Midbrain (tissue), 1 donor: ENCODE results near the gene DEF6.
"Not testable (repeated sequence)": the region's sequence is repeated elsewhere in the genome, so short reads cannot be mapped to it uniquely, and the experiment has no call there.

Experiments used
- DNase-seq: peaks from one replicate; lab custom pipeline; 2025; lab: John Stamatoyannopoulos, UW

Gene DEF6

DNA sequence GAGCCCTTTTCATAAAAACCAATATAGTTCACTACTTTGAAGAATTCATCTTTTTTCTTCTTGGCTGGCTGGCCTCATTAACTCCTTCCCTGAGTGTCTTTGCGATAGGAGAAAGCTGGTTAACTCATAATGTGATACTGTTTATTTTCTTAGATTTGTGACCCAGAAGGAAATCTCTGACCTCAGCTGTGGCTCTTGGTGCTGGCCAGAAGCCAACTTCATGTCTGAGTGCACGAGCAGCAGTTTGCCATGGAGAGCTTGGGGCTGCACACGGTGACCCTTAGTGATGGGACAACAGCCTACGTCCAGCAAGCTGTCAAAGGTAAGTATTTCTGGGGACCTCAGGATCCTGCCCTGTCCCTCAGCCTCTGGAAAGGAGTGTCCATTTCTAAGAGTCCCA lies 16.7 kb upstream of the DEF6 start:
- no peak for DNase-seq

DNA sequence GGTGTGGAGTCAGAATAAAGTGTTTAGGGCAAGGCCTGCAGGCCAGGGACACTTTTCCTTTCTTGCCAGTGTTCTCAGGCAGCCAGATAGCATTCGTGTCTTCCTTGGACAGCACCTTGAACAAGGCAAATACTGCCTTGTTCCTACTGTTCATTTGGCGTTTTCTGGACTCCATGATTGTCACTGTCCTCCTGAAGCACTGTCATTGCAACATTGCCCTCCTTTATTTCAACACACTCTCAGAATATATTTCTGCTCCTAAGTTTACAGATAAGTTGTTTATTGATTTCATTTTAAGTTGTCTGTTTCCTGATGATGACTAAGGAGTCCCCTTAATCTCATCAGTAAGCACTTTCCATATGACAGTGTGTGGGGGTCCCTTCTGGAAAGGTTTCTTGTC lies 15.1 kb upstream of the DEF6 start:
- no peak for DNase-seq

DNA sequence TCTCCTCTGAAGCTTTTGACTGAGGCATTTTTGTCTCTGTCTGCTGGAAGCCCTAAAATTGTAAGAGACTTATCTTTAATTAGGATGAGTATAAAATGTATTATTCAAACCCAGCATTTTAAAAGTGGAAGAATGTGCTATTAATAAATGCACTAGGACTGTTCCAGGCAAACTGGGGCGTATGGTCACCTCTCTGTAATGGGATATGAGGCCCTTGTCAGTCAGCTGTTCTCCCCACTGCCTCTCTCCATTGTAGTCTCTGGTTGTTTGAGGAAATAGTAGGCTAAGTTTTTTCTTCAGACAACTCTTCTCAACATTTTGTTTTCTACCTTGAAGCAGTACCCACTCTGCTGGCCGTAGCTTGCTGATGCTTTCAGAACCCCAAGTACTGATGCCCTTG lies 14.3 kb upstream of the DEF6 start:
- DNase-seq = no peak

DNA sequence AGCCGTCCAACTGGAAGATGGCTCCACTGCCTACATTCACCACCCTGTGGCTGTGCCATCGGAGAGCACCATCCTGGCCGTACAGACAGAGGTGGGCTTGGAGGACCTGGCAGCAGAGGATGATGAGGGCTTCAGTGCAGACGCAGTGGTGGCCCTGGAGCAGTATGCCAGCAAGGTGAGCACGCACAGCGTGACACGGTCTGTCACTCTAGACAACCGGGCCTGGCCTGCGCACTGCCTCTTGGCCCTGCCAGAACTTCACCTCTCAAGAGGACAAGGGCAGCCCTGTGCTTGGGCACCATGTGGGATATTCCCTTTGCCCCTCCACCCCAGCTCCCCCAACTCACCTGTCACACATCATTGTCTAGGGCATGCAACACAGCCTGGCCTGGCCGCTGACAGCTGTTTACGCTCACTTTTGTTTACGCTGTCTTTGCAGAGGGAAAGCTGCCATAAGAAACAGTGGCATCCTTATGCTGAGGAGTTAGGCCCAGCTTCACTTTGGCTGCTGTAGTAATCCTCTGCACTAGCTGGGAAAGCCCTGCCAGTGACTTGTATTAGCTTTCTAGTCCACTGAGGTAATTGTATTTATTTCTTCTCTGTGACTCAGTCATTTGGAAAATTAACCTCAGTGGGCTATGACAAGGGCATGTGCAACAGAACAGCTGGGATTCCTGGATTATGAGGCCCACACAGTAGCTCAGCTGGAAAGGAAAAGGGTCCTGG lies 9.8 kb upstream of the DEF6 start:
- no peak for DNase-seq

DNA sequence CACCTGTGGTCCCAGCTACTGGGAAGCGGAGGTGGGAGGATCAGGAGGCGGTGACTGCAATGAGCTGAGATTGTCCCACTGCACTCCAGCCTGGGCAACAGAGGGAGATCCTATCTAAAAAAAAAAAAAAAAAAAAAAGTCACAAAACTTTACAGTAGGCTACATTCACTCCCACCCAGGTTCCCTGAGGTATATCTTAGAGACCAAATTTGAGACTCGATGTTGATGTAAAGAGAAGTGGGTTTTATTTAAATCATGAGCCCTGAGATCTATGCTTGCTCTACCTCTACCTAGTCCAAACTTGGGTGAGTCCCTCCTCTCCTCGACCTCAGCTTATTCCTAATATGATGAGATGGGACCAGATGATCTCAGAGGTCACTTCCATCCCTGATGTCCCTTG lies 8.8 kb upstream of the DEF6 start:
- DNase-seq = no peak

DNA sequence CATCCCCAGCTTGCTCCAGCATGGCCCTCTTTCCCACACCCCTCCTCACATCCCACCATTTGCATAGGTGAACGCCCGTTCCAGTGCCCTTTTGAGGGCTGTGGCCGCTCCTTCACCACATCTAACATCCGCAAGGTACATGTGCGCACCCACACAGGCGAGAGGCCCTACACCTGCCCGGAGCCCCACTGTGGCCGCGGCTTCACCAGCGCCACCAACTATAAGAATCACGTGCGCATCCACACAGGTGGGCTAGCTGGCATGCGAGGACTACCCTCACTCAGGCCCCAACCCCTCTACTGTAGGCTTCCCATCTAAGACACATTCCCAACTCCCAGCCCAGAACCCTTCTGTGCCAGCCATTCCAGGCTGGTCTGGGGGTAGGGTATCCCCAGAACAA lies 6.1 kb upstream of the DEF6 start:
- DNase-seq = no peak

DNA sequence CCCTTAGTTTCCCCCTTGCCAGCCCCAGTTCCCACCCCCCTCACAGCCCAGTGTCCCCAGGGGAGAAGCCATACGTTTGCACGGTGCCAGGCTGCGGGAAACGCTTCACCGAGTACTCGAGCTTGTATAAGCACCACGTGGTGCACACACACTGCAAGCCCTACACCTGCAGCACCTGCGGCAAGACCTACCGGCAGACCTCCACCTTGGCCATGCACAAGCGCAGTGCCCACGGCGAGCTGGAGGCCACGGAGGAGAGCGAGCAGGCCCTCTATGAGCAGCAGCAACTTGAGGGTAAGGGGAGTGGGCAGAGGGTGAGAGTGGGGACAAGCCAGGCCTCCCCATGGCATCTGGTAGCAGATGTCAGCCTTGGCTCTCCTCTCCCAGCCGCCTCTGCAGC lies 5.1 kb upstream of the DEF6 start:
- no peak for DNase-seq

DNA sequence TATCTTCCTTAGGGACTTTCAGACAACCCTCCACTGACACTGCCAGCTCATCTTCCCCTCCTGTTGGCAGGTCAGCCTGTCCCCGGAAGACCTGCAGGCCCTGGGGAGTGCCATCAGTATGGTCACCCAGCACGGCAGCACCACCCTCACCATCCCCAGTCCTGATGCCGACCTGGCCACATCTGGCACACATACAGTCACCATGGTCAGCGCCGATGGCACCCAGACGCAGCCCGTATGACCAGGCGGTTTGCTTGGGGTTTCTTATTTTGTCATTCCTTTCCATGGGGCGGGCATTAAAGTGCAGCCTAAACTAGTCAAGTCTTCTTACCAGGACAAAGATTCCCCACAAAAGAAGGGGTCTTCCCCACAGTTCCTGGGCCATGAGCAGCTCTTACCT lies 3.9 kb upstream of the DEF6 start:
- DNase-seq = no peak

DNA sequence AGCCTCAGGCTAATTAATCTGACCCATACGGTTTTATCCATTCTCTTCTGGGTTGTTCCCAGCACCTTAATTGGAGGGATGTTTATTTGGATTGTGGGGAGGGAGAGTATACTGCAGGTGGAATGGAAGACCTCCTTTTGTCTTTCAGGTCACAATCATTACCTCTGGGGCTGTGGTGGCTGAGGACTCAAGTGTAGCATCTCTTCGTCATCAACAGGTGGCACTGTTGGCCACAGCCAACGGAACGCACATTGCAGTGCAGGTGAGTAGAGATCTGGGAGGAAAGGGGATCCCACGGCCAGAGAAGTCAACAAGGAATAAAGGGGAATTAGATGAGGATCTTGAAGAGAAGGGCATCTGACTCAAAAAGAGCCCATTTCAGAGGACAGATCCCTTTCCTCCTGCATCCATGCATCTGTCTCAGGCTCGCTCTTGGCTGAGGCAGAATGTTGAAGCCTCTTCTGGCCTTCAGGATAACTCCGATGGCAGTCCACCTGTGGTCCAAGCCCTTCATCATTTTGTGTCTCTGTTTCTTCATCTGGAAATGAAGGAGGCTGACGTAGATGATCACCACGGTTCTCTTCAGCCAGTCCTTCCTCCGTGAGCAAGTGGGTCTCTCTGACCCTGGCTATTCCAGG lies 3.2 kb upstream of the DEF6 start:
- peak; percentile 26 for DNase-seq

DNA sequence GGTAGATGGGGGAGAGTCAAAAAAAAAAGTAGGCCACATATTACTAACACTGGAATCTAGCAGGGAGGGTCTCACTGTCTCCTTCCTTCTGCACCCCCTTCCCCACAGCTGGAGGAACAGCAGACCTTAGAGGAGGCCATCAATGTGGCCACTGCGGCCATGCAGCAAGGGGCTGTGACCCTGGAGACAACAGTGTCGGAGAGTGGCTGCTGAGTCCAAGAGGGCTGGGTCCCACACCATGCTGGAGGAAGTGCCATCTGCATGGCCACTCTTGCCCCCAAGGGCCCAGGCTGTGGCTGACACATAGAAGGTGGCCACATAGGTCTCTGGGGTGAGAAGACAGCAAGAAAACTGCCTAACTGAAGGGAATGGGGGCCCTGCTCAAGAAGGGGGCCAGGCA lies 2.6 kb upstream of the DEF6 start:
- no peak for DNase-seq

DNA sequence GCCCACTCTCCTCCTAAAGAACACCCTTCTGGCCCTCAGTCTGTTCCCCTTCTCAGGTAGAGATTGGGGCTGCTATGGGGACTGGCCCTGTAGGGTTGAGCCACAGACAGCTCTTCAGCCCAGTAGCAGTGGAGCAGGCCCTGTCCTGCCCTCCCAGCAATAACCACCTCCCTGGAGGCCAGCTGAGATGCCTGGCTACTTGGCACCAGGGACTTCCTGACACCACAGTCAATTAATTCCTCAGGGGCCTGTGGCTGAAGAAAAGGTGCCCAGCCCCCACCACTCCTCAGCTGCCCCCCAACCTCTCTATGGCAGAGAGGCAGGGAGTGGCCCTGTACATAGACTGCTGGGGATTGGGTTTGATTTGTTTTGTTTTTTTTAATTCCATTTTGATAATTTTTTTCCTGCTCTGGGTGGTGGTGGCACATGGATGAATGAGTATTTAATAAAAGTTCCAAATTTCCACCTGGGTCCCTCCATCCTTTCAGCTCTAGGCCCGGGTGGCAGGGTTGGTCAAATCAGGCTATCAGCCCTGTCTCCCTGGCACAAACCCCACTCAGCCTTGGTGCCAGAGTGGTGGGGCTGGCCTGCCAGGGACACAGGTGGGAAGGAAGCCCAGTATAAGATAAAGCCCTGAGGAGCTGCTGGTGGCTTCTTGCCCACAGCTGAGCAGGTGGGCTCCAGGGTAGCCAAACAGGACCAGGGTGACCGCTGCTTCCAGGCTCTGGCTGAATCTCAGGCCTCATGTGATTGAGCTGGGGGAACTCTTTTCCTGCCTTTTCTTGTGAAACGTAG lies 1.9 kb upstream of the DEF6 start:
- DNase-seq = no peak

DNA sequence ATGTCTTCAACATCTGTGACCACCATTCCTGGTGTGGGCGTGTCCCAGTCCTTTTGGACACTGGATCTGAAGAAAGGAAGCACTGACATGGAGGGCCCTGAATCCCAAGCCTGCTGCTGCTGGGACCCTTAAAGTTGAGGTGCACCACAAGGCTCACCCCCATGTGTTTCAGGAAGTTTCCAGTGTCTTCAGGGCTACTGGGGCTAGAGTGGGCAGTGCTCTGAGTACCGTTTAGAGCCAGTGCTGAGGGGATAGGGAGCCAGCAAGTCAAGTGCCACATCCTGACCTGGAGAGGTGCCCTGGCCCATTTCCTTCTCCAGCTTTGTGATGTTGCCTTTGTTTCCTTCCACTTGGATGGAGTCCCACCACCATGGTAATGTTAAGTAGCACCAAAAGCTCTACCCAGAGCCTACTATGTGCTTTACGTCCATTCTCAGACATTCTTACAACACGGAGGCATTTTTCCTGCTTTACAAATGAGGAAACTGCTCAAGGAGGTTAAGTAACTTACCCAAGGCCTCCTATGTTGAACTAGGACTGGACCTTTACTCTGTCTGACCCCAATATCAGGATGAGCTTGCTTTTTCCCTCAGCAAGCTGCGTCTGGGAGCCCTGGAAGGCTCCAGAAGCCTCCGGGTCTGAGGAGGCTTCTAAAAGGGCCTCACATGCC lies 552 bp upstream of the DEF6 start:
- DNase-seq = no peak

DNA sequence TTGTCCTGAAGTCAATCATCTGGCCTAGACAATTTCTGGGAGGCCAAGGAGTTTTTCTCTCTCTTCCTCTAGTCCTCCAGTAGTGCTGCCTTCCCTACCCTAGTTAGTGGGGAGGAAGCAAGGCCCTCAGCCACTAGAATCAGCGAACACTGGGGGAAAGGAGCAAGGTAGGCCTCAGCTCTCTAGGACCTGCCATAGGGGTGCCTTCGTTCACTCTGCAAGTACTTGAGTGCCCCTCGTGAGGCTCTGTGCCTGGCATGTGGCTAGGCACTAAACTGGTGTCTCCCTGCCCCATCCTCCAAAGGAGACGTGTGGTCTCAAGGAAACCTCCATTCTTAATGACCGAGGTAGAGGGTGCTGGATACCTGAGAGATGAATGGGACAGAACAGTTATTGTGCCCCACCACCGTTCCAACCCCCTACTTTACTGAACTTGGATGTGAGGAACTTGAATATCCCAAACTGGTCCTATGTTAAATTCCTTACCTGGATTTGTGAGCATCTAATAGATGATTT lies 1.1 kb downstream of the DEF6 start:
- no peak for DNase-seq

DNA sequence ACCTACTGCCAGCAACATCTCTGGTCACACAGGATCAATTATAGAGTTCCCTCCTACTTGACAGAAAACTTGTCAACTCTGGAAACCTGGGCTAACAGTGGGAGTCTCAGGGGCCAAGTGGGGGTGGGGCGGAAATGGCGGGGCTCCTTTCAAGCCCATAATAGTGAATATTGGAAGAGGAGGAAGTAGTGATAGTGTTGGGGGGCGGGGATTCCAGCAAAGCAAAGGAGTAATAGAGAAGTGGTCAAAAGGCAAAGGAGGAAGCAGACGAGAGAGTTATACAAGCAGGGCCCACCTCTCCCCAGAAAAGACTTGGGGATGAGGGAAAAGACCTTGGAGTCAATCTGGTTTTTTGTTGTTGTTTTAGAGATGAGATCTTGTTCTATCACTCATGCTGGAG lies 2.1 kb downstream of the DEF6 start:
- DNase-seq = peak; percentile 29

DNA sequence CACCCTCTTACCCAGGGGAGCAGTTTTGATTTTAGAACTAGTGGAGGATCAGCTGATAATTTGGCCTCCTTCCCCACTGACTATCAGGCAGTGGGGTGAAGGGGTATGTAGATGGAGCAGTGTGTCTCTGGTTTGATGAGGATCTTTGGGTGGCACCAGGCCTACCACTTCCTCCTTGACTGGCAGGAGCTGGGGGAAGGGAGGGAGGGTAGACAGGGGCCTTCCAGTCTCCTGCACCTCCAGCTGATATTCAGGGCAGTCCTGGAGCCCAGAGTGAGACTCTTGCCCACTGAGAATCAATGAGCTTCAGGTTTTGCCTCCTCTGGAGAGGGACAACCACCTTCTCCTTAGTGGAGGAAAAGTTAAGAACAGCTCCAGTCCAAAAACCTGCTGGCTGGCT lies 3.2 kb downstream of the DEF6 start:
- DNase-seq = no peak

DNA sequence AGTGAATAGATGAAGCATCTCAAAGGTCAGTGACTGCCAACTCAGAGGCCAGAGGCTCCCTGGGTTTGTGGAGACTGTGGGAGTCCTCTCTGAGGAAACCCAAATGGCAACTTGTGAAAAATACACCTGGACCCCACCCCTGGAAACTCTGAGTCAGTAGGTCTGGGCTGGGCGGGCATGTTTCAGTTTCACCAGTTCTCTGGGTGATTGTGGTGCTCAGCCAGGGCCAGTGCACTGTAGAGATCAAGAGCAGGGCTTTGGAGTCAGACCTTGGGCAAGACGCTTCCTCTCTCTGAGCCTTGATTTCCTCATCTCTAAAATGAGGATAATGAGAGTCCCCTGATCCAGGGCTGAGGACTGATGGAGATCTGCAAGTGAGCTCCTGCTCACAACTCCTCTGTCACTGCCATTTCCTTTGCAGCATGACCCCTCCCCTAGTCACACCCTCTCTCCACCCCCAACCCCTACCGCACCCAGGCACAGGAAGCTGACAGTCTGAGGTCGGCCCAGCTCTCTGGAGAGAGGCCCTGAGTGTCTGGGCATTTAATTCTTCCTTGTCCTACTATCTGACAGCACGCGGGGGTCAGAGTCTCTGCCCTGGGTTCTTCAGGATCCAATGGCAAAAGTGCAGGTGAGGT lies 5.1 kb downstream of the DEF6 start:
- DNase-seq = no peak

DNA sequence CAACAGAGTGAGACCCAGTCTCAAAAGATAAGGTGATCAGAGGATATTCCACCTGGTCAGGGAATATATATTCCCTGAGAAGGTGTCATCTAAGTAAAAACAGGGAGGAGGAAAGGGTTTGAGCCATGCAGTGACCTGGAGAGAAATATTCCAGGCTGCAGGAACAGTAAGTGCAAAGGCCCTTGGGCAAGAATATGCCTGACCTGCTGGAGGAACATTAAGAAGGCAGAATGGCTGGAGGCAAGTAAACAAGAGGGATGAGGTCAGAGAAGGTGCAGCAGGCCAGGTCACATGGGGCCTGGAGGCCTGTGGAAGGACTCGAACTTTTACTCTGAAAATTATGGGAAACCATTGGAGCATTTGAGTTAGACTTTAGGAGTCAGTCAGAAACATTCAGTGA lies 6.7 kb downstream of the DEF6 start:
- DNase-seq = no peak

DNA sequence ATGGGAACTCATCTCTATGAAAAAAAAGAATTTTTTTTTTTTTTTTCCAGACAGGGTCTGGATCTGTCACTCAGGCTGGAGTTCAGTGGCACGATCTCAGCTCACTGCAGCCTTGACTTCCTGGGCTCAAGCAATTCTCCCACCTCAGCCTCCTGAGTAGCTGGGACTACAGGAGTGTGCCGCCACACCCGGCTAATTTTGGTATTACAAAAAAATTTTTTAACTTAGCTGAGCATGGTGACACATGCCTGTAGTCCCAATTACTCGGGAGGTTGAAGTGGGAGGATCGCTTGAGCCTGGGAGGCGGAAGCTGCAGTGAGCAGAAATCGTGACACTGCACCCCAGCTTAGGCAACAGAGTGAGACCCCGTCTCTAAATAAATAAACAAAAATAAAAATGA lies 7.5 kb downstream of the DEF6 start:
- DNase-seq = no peak

DNA sequence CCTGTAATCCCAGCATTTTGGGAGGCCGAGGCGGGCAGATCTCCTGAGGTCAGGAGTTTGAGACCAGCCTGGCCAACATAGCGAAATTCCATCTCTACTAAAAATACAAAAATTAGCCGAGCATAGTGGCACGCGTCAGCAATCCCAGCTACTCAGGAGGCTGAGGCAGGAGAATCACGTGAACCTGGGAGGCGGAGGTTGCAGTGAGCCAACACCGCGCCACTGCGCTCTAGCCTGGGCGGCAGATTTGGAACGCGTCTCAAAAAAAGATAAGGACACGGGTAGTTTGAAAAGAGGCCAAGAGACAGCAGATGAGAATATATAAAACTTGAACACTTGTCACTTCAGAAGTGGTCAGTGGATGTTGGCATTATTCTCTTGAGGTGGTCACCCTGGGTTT lies 9.5 kb downstream of the DEF6 start:
- not testable (repeated sequence) for DNase-seq

DNA sequence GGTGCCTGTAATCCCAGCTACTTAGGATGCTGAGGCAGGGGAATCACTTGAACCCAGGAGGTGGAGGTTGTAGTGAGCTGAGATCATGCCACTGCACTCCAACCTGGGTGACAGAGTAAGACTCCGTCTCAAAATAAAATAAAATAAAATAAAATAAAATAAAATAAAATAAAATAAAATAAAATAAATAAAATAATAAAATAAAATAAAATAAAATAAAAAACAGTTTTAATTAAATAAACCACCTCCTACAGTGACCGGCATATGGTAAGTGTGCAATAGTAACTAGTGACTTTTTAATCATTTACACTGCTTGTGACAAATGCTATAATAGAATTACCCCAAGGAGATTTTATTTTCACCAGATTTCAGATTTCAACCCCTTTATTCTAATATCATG lies 10.9 kb downstream of the DEF6 start:
- DNase-seq = not testable (repeated sequence)

DNA sequence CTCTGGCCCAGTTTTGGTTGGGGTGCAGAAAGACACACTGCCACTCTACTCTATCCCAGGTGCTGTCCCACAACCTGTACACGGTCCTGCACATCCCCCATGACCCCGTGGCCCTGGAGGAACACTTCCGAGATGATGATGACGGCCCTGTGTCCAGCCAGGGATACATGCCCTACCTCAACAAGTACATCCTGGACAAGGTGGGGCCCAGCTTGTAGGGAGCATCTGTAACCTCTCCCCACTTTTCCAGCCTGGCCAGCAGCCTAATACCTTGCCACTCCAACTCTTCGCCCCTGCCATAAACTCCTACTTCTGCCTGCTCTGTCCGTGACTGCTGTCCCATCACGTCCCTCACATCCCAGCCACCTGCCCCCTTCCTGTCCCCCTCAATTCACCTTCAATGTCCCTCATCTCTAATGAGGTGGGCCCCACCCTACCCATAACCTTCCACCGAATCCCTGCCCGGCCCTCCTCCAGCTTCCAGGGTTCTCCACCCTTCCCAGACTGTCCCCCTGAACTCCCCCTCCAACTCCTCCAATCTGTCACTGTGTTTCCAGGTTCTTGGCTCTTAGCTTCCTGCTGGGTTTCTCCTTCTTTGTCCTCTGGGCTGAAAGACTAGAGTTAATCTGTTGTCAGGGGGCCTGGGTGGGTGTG lies 12.1 kb downstream of the DEF6 start:
- DNase-seq = no peak
